ENCODE data around the gene SESN1.

Gene SESN1

GRCh38 chr6:108955329-108955949 is 139.2 kb downstream of the SESN1 start:
- no peak for DNase-seq

- DNase-seq: no peak
Measured at GRCh38 chr6:108953681-108954080, 141.0 kb downstream of the SESN1 start.

- DNase-seq: peak; percentile 45
Measured at GRCh38 chr6:108952776-108953486, 141.7 kb downstream of the SESN1 start.

GRCh38 chr6:108951351-108951953 is 143.2 kb downstream of the SESN1 start:
- no peak for DNase-seq

- no peak for DNase-seq
Measured at GRCh38 chr6:108948181-108948661, 146.4 kb downstream of the SESN1 start.

- DNase-seq: no peak
Measured at GRCh38 chr6:108947114-108947854, 147.4 kb downstream of the SESN1 start.

GRCh38 chr6:108946695-108947094 is 148.0 kb downstream of the SESN1 start:
- no peak for DNase-seq

GRCh38 chr6:108945681-108946159 is 148.9 kb downstream of the SESN1 start:
- DNase-seq: peak; percentile 85

GRCh38 chr6:108944707-108945680 is 149.7 kb downstream of the SESN1 start:
- DNase-seq: peak; percentile 62

GRCh38 chr6:108944071-108944470 is 150.6 kb downstream of the SESN1 start:
- DNase-seq: no peak

GRCh38 chr6:108942556-108943492 is 151.8 kb downstream of the SESN1 start:
- no peak for DNase-seq

- no peak for DNase-seq
Measured at GRCh38 chr6:108941859-108942258, 152.8 kb downstream of the SESN1 start.

GRCh38 chr6:108941281-108941680 is 153.4 kb downstream of the SESN1 start:
- no peak for DNase-seq

- no peak for DNase-seq
Measured at GRCh38 chr6:108940741-108941140, 153.9 kb downstream of the SESN1 start.

GRCh38 chr6:108937170-108937569 is 157.5 kb downstream of the SESN1 start:
- DNase-seq: no peak

Measured in left hindlimb (tissue), 1 donor.